WERI-Rb-1 (cell line): ENCODE data around the gene P3H4.

Experiments
- DNase-seq: peaks from one replicate; pipeline ENCODE4 v3.0.0-alpha.2; 2020
- H3K27ac ChIP-seq: fragments of 250-450 bp; sonication (Bioruptor Pico); 2 replicates; pipeline ENCODE4 v1.5.1; 2020; ENCODE audit warnings: mild to moderate bottlenecking, moderate library complexity
- H3K27me3 ChIP-seq: fragments of 250-450 bp; sonication (Bioruptor Pico); 2 replicates; pipeline ENCODE4 v1.5.1; 2021; ENCODE audit warnings: mild to moderate bottlenecking, low read depth, moderate library complexity; ENCODE audit not compliant: insufficient read depth, severe bottlenecking
- H3K36me3 ChIP-seq: fragments of 250-450 bp; sonication (Bioruptor Pico); 2 replicates; pipeline ENCODE4 v1.5.1; 2020; ENCODE audit warnings: mild to moderate bottlenecking, moderate library complexity
- H3K4me3 ChIP-seq: 2 replicates; pipeline ENCODE4 v1.5.1; 2011; ENCODE audit warnings: low read depth, mild to moderate bottlenecking, control low read depth, low read length
- H3K9me3 ChIP-seq: fragments of 250-450 bp; sonication (Bioruptor Pico); 2 replicates; pipeline ENCODE4 v1.5.1; 2021; ENCODE audit warnings: mild to moderate bottlenecking, moderate library complexity; ENCODE audit not compliant: severe bottlenecking
- TF ChIP-seq, protein P1 (sequence below): IDR thresholded peaks from 2 replicates; pipeline ENCODE4 v1.5.1; 2011; ENCODE audit warnings: low read depth, mild to moderate bottlenecking, control low read depth, inconsistent platforms, low read length

The P3H4 gene

DNA sequence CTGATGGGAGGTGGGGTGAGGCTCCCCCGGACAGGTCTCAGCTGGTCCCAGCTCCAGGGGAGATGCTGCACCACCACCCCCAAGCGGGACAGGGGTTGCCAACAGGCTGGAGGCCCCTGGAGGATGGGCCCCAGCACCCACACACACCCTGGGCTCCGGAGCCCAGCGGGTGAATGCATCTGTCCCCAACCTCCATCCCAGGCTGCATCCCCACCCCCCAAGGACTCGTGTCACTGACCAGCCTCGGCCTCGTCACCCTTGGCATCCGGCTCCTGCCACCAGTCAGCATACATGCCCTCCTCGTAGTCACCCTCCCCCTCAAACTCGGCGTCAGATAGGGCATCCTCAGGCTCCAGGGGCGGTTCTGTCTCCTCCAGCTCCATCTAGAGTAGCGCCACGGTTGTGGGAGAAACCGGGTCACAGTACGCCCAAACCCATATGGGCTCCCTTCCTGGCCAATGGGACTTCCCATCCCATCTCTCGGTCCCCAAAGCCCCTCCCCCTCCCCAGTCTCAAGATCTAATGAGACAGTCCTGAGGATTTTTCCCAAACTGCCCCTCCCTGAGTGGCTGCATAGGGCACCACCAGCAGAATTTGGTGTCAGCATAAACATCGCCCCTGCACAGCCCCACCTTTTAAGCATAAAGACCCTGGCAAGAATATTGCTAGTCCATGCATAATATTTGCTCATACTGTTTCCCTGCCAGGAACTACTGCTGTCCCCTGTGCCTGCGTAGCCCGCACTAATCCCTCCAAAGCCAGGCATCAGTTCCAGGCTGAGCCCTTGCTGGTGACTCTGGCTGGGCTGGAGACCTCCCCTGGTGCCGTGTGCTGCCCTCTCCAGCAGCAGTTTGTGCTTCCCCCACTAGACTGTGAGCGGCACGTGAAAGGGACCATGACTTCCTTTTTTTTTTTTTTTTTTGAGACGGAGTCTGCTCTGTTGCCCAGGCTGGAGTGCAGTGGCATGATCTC lies 8.4 kb downstream of the P3H4 start:
- TF ChIP-seq, protein P1, sequence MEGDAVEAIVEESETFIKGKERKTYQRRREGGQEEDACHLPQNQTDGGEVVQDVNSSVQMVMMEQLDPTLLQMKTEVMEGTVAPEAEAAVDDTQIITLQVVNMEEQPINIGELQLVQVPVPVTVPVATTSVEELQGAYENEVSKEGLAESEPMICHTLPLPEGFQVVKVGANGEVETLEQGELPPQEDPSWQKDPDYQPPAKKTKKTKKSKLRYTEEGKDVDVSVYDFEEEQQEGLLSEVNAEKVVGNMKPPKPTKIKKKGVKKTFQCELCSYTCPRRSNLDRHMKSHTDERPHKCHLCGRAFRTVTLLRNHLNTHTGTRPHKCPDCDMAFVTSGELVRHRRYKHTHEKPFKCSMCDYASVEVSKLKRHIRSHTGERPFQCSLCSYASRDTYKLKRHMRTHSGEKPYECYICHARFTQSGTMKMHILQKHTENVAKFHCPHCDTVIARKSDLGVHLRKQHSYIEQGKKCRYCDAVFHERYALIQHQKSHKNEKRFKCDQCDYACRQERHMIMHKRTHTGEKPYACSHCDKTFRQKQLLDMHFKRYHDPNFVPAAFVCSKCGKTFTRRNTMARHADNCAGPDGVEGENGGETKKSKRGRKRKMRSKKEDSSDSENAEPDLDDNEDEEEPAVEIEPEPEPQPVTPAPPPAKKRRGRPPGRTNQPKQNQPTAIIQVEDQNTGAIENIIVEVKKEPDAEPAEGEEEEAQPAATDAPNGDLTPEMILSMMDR, result 0 out of 2 replicates have a peak, but pooled peaks have one; percentile 5

DNA sequence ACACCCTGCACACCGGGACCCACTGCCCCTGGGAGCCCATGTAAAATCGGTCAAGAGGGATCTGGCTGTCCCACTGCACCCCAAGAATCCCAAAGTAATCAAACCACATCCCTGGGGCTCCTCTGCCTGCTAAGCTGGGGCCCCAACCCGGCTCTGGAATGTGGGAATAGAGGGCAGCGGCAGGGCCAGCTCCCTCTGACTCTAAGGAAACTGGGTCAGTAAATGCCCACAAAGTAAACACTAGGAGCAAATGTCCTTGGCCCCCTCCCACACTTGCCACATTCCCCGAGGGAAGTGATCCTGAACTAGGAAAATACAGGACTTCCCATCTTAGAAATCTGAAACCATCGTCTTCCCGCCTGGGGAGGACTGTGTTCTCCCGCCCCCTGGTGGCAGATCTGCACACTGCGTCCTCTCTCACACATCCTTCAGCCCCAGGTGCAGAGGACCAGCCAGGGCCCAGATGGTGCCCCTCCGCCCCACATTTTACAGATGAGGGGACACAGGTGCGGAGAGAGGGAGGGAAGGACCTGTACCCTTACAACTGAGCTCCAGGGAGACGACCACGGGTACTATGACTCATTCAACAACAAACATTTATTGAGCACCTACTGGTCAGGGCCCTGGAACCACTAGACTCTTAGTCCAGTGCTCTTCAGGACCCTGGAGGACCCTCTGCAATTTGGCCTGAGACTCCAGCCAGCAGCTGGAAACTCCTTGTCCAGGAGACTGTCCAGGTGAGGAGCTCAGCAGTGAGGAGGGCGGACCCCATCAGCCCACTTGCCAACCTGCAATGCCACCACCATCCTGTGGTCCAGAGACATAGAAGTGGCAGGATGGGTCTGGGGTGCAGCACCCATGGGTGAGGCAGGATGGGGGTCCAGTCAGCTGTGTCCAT lies 10.1 kb downstream of the P3H4 start:
- peaks cover 34% of the 10 kb centered on the region for H3K36me3 ChIP-seq
- no peak overlapping the region for H3K4me3 ChIP-seq
- H3K27ac ChIP-seq, result no peak overlapping the region
- H3K9me3 ChIP-seq, result no peaks in the 10 kb centered on the region
- DNase-seq, result peak; percentile 89
- TF ChIP-seq, protein P1, result peak; percentile 98
- H3K27me3 ChIP-seq, result no peaks in the 10 kb centered on the region

More for the DNA sequence above, 8.4 kb downstream of the P3H4 start:
- Histone ChIP-seq H3K27ac (peak overlapping the region; percentile 7; the same call in 1 of the 2 replicates), H3K27me3 (no peaks in the 10 kb centered on the region), H3K36me3 (peaks cover 48% of the 10 kb centered on the region), H3K4me3 (no peak overlapping the region), H3K9me3 (no peaks in the 10 kb centered on the region)
- peak; percentile 88 for DNase-seq

DNA sequence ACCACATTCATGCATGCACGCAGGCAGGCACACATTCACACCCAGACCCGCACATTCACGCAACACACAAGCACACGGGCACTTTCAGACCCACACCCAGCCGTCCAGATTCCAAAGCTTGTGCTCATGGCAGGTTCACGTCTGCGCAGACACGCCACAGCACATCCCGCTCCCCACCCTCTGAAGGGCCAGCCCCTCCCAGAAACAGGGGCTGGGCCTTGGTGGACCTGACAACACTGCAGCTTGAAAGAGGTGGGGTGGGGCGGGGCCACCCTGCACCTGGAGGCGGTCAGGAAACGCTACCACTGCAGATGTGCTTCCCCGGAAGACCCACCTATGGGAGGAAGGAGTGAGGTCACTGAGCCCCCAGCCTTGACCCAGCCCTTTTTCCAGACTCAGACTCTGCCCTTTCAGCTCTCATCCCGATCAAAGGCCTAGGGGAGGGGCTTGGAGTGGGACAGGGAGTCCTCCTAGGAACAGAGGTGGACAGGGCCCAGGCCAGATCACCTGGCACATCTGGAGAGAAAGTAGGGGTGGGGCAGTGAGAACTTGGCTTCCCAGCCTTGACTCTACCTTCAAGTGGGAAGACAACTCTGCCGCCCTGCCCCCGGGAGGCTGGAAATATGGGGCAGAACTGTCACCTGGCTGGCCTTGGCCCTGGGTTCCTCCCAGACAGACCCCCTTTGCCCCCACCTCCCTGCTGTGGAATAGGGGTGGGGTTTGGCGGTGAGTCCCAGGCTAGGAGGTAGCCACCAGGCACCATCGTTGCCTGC lies 11.0 kb downstream of the P3H4 start:
- no peaks in the 10 kb centered on the region for H3K27me3 ChIP-seq
- no peaks in the 10 kb centered on the region for H3K9me3 ChIP-seq
- H3K27ac ChIP-seq, result no peak overlapping the region
- H3K4me3 ChIP-seq, result no peak overlapping the region
- H3K36me3 ChIP-seq, result peaks cover 26% of the 10 kb centered on the region
- TF ChIP-seq, protein P1, result no peak
- DNase-seq, result no peak

DNA sequence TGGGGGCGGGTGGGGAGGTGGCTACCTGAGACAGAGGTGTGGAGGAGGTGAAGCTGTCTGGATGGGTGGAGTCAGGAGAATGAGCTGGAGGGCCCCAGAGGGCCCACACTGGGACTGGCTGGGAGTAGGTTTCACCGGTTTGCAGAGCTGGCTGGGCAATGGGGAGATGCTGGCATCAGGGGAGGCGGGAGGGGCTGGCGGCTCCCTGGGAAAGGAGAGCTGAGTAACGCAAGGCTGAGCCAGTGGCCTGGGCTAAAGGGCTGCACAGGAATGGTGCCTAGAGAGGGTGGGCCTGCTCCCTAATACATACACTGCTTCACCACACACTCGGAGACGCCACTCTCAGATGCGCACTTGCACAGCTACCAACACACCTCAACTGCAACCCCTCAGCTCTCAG lies 12.4 kb downstream of the P3H4 start:
- H3K9me3 ChIP-seq, result no peaks in the 10 kb centered on the region
- no peak for DNase-seq
- H3K27me3 ChIP-seq, result no peaks in the 10 kb centered on the region
- TF ChIP-seq, protein P1, result no peak
- H3K36me3 ChIP-seq, result peaks cover 13% of the 10 kb centered on the region
- no peak overlapping the region for H3K4me3 ChIP-seq
- H3K27ac ChIP-seq, result no peak overlapping the region

DNA sequence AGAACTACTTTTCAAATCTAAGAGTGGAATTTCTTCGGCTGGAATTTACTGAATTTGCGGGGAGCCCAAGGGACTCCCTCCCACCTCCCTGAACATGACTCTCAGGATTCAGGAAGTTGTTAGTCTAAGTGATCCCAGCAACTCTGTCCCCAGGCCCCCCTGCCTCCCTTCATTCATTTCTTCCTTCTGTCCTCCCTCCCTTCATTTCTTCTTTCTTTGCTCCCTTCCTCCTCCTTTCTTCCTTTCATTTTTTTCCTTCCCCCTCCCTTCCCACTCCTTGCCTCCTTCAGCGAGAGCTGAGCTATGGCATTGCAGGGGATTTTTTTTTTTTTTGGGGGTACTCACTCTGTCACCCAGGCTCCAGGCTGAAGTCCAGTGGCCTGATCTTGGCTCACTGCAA lies 14.4 kb downstream of the P3H4 start:
- Histone ChIP-seq H3K4me3 (no peak overlapping the region), H3K27me3 (no peaks in the 10 kb centered on the region), H3K9me3 (no peaks in the 10 kb centered on the region), H3K36me3 (peaks cover 7% of the 10 kb centered on the region), H3K27ac (no peak overlapping the region)
- TF ChIP-seq, protein P1, result no peak
- no peak for DNase-seq
